GM23338 (cell line): Measurements from ENCODE around the gene GLRA2. TPM values are rescaled to one million over a fixed set of nuclear protein-coding genes. Genes with fewer than 3 reads are reported as not detected.
A peak's percentile ranks its signal among the peaks of the same experiment; 100 is the strongest.

ENCODE experiments used
- ATAC-seq: fragments of 200-7000 bp; cut with Tn5 transposase; 3 replicates; pipeline ENCODE4 v1.9.1; 2020
- DNase-seq: peaks from one replicate; pipeline ENCODE4 v3.0.0-alpha.2; 2015; ENCODE audit warnings: low spot score
- H2AFZ ChIP-seq: fragments of 200-600 bp; sonication (generic); 2 replicates; pipeline ENCODE4 v1.8.0; 2016; ENCODE audit warnings: antibody characterized with exemption, mild to moderate bottlenecking, moderate library complexity
- H3F3A ChIP-seq: fragments of 200-600 bp; sonication (generic); replicated peaks from 2 replicates; pipeline ENCODE4 v1.8.0; 2017; ENCODE audit warnings: antibody characterized with exemption, mixed run types, low read depth
- H3K27ac ChIP-seq: fragments of 200-600 bp; sonication (generic); 2 replicates; pipeline ENCODE4 v1.6.1; 2016; ENCODE audit warnings: low read depth
- H3K27me3 ChIP-seq: fragments of 200-600 bp; sonication (generic); 2 replicates; pipeline ENCODE4 v1.8.0; 2016; ENCODE audit warnings: mild to moderate bottlenecking, mixed run types, moderate library complexity; ENCODE audit not compliant: insufficient read depth
- H3K36me3 ChIP-seq: fragments of 200-600 bp; sonication (generic); 2 replicates; pipeline ENCODE4 v1.8.0; 2016; ENCODE audit warnings: mild to moderate bottlenecking; ENCODE audit not compliant: insufficient read depth
- H3K4me1 ChIP-seq: fragments of 200-600 bp; sonication (generic); 2 replicates; pipeline ENCODE4 v1.8.0; 2016; ENCODE audit warnings: mild to moderate bottlenecking, moderate library complexity; ENCODE audit not compliant: insufficient read depth
- H3K4me2 ChIP-seq: fragments of 200-600 bp; sonication (generic); 2 replicates; pipeline ENCODE4 v1.7.1; 2017; ENCODE audit warnings: mixed run types
- H3K4me3 ChIP-seq: fragments of 200-600 bp; sonication (generic); 2 replicates; pipeline ENCODE4 v1.6.1; 2016; ENCODE audit warnings: mixed run types
- H3K79me2 ChIP-seq: fragments of 200-600 bp; sonication (generic); replicated peaks from 2 replicates; pipeline ENCODE4 v1.8.0; 2017; ENCODE audit warnings: mild to moderate bottlenecking; ENCODE audit not compliant: insufficient read depth
- H3K9me2 ChIP-seq: fragments of 200-600 bp; sonication (generic); 2 replicates; pipeline ENCODE4 v1.8.0; 2017; ENCODE audit not compliant: insufficient read depth
- H4K20me1 ChIP-seq: fragments of 200-600 bp; sonication (generic); replicated peaks from 2 replicates; pipeline ENCODE4 v1.8.0; 2017; ENCODE audit warnings: mild to moderate bottlenecking; ENCODE audit not compliant: insufficient read depth
- H3K27ac Mint-ChIP-seq: 2 replicates; pipeline ENCODE4 v1.8.0; 2020; ENCODE audit warnings: inconsistent platforms, mild to moderate bottlenecking, moderate library complexity, mixed read lengths
- H3K27me3 Mint-ChIP-seq: 3 replicates; pipeline ENCODE4 v1.8.0; 2022; ENCODE audit warnings: low read depth, mild to moderate bottlenecking, moderate library complexity, mixed read lengths, inconsistent platforms; ENCODE audit not compliant: insufficient read depth, poor library complexity
- H3K36me3 Mint-ChIP-seq: 3 replicates; pipeline ENCODE4 v1.8.0; 2021; ENCODE audit warnings: low read depth, mild to moderate bottlenecking, inconsistent platforms, moderate library complexity, mixed read lengths
- H3K4me1 Mint-ChIP-seq: 3 replicates; pipeline ENCODE4 v1.8.0; 2020; ENCODE audit warnings: mild to moderate bottlenecking, inconsistent platforms, mixed read lengths
- H3K4me3 Mint-ChIP-seq: 3 replicates; pipeline ENCODE4 v1.8.0; 2021; ENCODE audit warnings: moderate library complexity, mild to moderate bottlenecking, inconsistent platforms, mixed read lengths
- H3K9me3 Mint-ChIP-seq: 3 replicates; pipeline ENCODE4 v1.8.0; 2020; ENCODE audit warnings: moderate library complexity, mild to moderate bottlenecking, inconsistent platforms, mixed read lengths
- CREB1 ChIP-seq: fragments of 250-450 bp; sonication (Bioruptor Pico); IDR thresholded peaks from 2 replicates; pipeline ENCODE4 v1.5.0; 2020; ENCODE audit warnings: low read depth, mild to moderate bottlenecking, moderate library complexity
- EZH2 ChIP-seq: fragments of 200-600 bp; sonication (generic); IDR thresholded peaks from one replicate; pipeline ENCODE4 v1.8.0; 2017; ENCODE audit warnings: antibody characterized with exemption, mild to moderate bottlenecking, low read depth; ENCODE audit not compliant: unreplicated experiment
- EZH2phosphoT487 ChIP-seq: fragments of 200-600 bp; sonication (generic); IDR thresholded peaks from one replicate; pipeline ENCODE4 v1.8.1; 2018; ENCODE audit warnings: antibody characterized with exemption; ENCODE audit not compliant: unreplicated experiment
- JUNB ChIP-seq: IDR thresholded peaks from one replicate; pipeline ENCODE4 v1.6.1; 2016; ENCODE audit warnings: antibody characterized with exemption; ENCODE audit not compliant: unreplicated experiment
- NANOG ChIP-seq: IDR thresholded peaks from 2 replicates; pipeline ENCODE4 v1.6.1; 2016; ENCODE audit warnings: antibody characterized with exemption, borderline replicate concordance
- STAT1 ChIP-seq: IDR thresholded peaks from one replicate; pipeline ENCODE4 v1.6.1; 2016; ENCODE audit warnings: antibody characterized with exemption; ENCODE audit not compliant: unreplicated experiment
- ZNF331 ChIP-seq: fragments of 250-450 bp; sonication (Bioruptor Pico); IDR thresholded peaks from 2 replicates; pipeline ENCODE4 v1.5.0; 2020; ENCODE audit warnings: low read depth, mild to moderate bottlenecking, moderate library complexity
- polyA plus RNA-seq: library from polyadenylated mRNA; unstranded; fragments of >200 nt; fragmentation: Nextera tagmentation; extraction: Ambion mirVana; gene quantifications from 2 replicates; pipeline ENCODE4 v1.2.1, GENCODE V29; 2016
- total RNA-seq: library from RNA; depleted of rRNA; stranded (reverse); fragments of >200 nt; shearing (Covaris generic); gene quantifications from 2 replicates; pipeline ENCODE4 v1.2.3, GENCODE V29; 2014
- TF ChIP-seq, protein P1 (sequence below), 2 experiments: fragments of 200-600 bp in 1 of 2; sonication (generic) in 1 of 2; conservative IDR thresholded peaks; 2 replicates each; pipeline versions ENCODE4 v1.5.1 to v1.6.1; 2016 to 2017; ENCODE audit warnings: antibody characterized with exemption in 2 of 2, low read depth in 2 of 2, mild to moderate bottlenecking in 2 of 2, moderate library complexity in 1 of 2
- TF ChIP-seq, protein P2 (sequence below): IDR thresholded peaks from 2 replicates; pipeline ENCODE4 v1.6.1; 2016; ENCODE audit warnings: antibody characterized with exemption
- TF ChIP-seq, protein P3 (sequence below): IDR thresholded peaks from one replicate; pipeline ENCODE4 v1.6.1; 2018; ENCODE audit warnings: antibody characterized with exemption; ENCODE audit not compliant: unreplicated experiment

The GLRA2 gene
- total and polyA plus RNA-seq, 2 experiments from 2014 or later = not detected

DNA sequence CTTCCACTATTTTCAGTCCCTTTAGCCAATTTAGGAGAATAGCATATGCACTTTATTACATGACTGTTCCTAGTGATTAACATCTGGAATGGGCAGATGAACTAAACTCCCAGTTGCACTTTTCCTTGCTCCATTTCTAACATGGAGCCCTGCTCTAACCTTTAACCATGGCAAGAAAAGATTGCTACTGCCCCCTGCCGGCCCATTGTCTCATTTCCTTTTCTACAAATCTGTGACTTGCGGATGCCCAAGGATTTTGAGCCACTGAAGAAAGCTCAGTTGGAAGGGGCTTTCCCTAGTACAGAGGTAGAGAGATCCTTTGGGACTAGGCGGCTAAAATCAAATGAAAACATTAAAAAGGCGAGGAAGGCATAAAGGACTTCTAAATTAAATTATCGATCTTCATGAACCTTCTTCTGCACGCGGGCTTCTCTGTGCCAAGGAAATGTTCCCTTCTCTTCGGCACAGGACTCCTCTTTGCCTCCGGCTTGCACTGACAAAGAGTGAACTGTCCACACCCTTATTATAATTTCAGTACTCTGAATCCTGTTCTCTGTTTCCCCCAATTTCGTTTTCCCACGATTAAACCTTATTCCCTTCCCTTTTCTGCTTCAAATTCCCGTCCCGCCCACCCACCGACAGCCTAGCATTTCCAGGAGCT is 577 bp upstream of the GLRA2 start:
- Mint-ChIP-seq H3K9me3 (no peaks in the 10 kb centered on the region; the same call in 2 of the 3 replicates), H3K36me3 (no peaks in the 10 kb centered on the region), H3K27me3 (peaks cover 2% of the 10 kb centered on the region), H3K27ac (no peak overlapping the region), H3K4me3 (peak overlapping the region; percentile 72; the same call in 2 of the 3 replicates), H3K4me1 (peaks cover 4% of the 10 kb centered on the region; the same call in 1 of the 3 replicates)
- Histone ChIP-seq H3F3A (no peaks in the 10 kb centered on the region), H3K4me2 (peak overlapping the region; percentile 66), H3K79me2 (no peaks in the 10 kb centered on the region), H3K27me3 (no peaks in the 10 kb centered on the region), H3K4me3 (peak overlapping the region; percentile 50), H2AFZ (no peak overlapping the region), H3K4me1 (peaks cover 10% of the 10 kb centered on the region), H4K20me1 (no peaks in the 10 kb centered on the region), H3K27ac (no peak overlapping the region), H3K36me3 (no peaks in the 10 kb centered on the region), H3K9me2 (no peaks in the 10 kb centered on the region)
- no peak for TF ChIP-seq JUNB
- no peak for TF ChIP-seq CREB1
- TF ChIP-seq, protein P1, sequence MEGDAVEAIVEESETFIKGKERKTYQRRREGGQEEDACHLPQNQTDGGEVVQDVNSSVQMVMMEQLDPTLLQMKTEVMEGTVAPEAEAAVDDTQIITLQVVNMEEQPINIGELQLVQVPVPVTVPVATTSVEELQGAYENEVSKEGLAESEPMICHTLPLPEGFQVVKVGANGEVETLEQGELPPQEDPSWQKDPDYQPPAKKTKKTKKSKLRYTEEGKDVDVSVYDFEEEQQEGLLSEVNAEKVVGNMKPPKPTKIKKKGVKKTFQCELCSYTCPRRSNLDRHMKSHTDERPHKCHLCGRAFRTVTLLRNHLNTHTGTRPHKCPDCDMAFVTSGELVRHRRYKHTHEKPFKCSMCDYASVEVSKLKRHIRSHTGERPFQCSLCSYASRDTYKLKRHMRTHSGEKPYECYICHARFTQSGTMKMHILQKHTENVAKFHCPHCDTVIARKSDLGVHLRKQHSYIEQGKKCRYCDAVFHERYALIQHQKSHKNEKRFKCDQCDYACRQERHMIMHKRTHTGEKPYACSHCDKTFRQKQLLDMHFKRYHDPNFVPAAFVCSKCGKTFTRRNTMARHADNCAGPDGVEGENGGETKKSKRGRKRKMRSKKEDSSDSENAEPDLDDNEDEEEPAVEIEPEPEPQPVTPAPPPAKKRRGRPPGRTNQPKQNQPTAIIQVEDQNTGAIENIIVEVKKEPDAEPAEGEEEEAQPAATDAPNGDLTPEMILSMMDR (conservative IDR thresholded peaks at IDR 0.05; ENCODE audit: low read depth in 2 of 2) = peak; percentile 65 to 73
- DNase-seq = peak; percentile 76
- peak; percentile 92 for ATAC-seq

DNA sequence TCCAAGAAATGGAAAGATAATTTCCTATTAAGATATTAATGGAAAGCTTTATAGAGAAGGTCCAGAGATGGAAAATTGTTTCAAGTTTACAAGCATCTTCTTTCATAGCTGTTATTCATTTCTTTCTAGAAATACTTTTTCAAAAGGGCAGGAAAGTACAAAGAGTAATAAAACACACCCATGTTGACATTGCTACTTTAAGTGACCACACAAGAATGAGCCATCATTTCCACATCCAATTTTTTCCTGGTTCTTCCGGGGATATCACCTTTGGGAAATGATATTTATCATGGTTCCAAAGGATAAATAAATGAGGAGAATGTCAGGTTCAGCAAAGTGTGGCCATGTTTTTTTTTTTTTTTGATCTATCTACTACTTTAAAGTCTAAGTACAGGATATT is 4.5 kb downstream of the GLRA2 start:
- Mint-ChIP-seq H3K4me3 (no peak overlapping the region), H3K4me1 (no peaks in the 10 kb centered on the region), H3K27ac (no peak overlapping the region), H3K9me3 (no peaks in the 10 kb centered on the region), H3K36me3 (no peaks in the 10 kb centered on the region), H3K27me3 (peaks cover 2% of the 10 kb centered on the region)
- Histone ChIP-seq H3F3A (no peaks in the 10 kb centered on the region), H4K20me1 (no peaks in the 10 kb centered on the region), H3K79me2 (no peaks in the 10 kb centered on the region), H3K9me2 (no peaks in the 10 kb centered on the region), H3K36me3 (no peaks in the 10 kb centered on the region), H3K27me3 (no peaks in the 10 kb centered on the region), H3K27ac (no peak overlapping the region), H3K4me2 (no peak overlapping the region), H2AFZ (no peak overlapping the region), H3K4me3 (no peak overlapping the region), H3K4me1 (no peaks in the 10 kb centered on the region)
- no peak for ATAC-seq
- no peak for DNase-seq
- TF ChIP-seq JUNB = no peak
- TF ChIP-seq NANOG = no peak
- TF ChIP-seq, protein P1 (conservative IDR thresholded peaks at IDR 0.05; ENCODE audit: low read depth in 2 of 2) = no peak
- no peak for TF ChIP-seq CREB1
- no peak for TF ChIP-seq STAT1
- TF ChIP-seq, protein P2, sequence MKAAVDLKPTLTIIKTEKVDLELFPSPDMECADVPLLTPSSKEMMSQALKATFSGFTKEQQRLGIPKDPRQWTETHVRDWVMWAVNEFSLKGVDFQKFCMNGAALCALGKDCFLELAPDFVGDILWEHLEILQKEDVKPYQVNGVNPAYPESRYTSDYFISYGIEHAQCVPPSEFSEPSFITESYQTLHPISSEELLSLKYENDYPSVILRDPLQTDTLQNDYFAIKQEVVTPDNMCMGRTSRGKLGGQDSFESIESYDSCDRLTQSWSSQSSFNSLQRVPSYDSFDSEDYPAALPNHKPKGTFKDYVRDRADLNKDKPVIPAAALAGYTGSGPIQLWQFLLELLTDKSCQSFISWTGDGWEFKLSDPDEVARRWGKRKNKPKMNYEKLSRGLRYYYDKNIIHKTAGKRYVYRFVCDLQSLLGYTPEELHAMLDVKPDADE = no peak
- no peak for TF ChIP-seq EZH2phosphoT487
- TF ChIP-seq ZNF331 (CRISPR knock-in tag) = no peak
- TF ChIP-seq EZH2 = no peak
- TF ChIP-seq, protein P3, sequence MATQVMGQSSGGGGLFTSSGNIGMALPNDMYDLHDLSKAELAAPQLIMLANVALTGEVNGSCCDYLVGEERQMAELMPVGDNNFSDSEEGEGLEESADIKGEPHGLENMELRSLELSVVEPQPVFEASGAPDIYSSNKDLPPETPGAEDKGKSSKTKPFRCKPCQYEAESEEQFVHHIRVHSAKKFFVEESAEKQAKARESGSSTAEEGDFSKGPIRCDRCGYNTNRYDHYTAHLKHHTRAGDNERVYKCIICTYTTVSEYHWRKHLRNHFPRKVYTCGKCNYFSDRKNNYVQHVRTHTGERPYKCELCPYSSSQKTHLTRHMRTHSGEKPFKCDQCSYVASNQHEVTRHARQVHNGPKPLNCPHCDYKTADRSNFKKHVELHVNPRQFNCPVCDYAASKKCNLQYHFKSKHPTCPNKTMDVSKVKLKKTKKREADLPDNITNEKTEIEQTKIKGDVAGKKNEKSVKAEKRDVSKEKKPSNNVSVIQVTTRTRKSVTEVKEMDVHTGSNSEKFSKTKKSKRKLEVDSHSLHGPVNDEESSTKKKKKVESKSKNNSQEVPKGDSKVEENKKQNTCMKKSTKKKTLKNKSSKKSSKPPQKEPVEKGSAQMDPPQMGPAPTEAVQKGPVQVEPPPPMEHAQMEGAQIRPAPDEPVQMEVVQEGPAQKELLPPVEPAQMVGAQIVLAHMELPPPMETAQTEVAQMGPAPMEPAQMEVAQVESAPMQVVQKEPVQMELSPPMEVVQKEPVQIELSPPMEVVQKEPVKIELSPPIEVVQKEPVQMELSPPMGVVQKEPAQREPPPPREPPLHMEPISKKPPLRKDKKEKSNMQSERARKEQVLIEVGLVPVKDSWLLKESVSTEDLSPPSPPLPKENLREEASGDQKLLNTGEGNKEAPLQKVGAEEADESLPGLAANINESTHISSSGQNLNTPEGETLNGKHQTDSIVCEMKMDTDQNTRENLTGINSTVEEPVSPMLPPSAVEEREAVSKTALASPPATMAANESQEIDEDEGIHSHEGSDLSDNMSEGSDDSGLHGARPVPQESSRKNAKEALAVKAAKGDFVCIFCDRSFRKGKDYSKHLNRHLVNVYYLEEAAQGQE = no peak
